ENCODE data around the gene PAX5. TPM values are rescaled to one million over a fixed set of nuclear protein-coding genes. Genes with fewer than 3 reads are reported as not detected.

PAX5 gene
- total RNA-seq, 1 donor from 2014 or later: 24.3 TPM

- peaks cover 3% of the 10 kb centered on the region for H3K27me3 Mint-ChIP-seq (ENCODE audit: unreplicated experiment)
These were observed 140.2 kb downstream of the PAX5 start for GRCh38 chr9:36893911-36894310.

GRCh38 chr9:36893184-36893583, 140.9 kb downstream of the PAX5 start:
- Mint-ChIP-seq H3K4me3 (ENCODE audit: unreplicated experiment) (no peak overlapping the region), H3K9me3 (ENCODE audit: unreplicated experiment) (peaks cover 4% of the 10 kb centered on the region), H3K36me3 (ENCODE audit: unreplicated experiment) (no peaks in the 10 kb centered on the region), H3K27me3 (ENCODE audit: unreplicated experiment) (peaks cover 3% of the 10 kb centered on the region), H3K27ac (ENCODE audit: unreplicated experiment) (no peak overlapping the region), H3K4me1 (ENCODE audit: low read depth, unreplicated experiment) (peaks cover 9% of the 10 kb centered on the region)
- DNase-seq: no peak
- TF ChIP-seq CTCF (IDR thresholded peaks at IDR 0.05; ENCODE audit: partially characterized antibody, unreplicated experiment): no peak

More at GRCh38 chr9:36893911-36894310, 140.2 kb downstream of the PAX5 start:
- Mint-ChIP-seq H3K9me3 (ENCODE audit: unreplicated experiment) (peaks cover 4% of the 10 kb centered on the region), H3K36me3 (ENCODE audit: unreplicated experiment) (no peaks in the 10 kb centered on the region), H3K4me3 (ENCODE audit: unreplicated experiment) (no peak overlapping the region), H3K4me1 (ENCODE audit: low read depth, unreplicated experiment) (peaks cover 9% of the 10 kb centered on the region), H3K27ac (ENCODE audit: unreplicated experiment) (no peak overlapping the region)
- TF ChIP-seq CTCF (IDR thresholded peaks at IDR 0.05; ENCODE audit: partially characterized antibody, unreplicated experiment): no peak
- no peak for DNase-seq

GRCh38 chr9:36892279-36892678, 141.8 kb downstream of the PAX5 start:
- Mint-ChIP-seq H3K9me3 (ENCODE audit: unreplicated experiment) (peaks cover 3% of the 10 kb centered on the region), H3K36me3 (ENCODE audit: unreplicated experiment) (no peaks in the 10 kb centered on the region), H3K4me3 (ENCODE audit: unreplicated experiment) (no peak overlapping the region), H3K4me1 (ENCODE audit: low read depth, unreplicated experiment) (peaks cover 9% of the 10 kb centered on the region), H3K27ac (ENCODE audit: unreplicated experiment) (no peak overlapping the region), H3K27me3 (ENCODE audit: unreplicated experiment) (peaks cover 3% of the 10 kb centered on the region)
- TF ChIP-seq CTCF (IDR thresholded peaks at IDR 0.05; ENCODE audit: partially characterized antibody, unreplicated experiment): no peak
- no peak for DNase-seq

- no peaks in the 10 kb centered on the region for H3K27me3 Mint-ChIP-seq (ENCODE audit: unreplicated experiment)
- H3K36me3 Mint-ChIP-seq (ENCODE audit: unreplicated experiment): no peaks in the 10 kb centered on the region
- H3K9me3 Mint-ChIP-seq (ENCODE audit: unreplicated experiment): peaks cover 3% of the 10 kb centered on the region
- peaks cover 9% of the 10 kb centered on the region for H3K4me1 Mint-ChIP-seq (ENCODE audit: low read depth, unreplicated experiment)
- no peak overlapping the region for H3K4me3 Mint-ChIP-seq (ENCODE audit: unreplicated experiment)
- H3K27ac Mint-ChIP-seq (ENCODE audit: unreplicated experiment): no peak overlapping the region
- TF ChIP-seq CTCF (IDR thresholded peaks at IDR 0.05; ENCODE audit: partially characterized antibody, unreplicated experiment): no peak
- no peak for DNase-seq
These were observed 142.7 kb downstream of the PAX5 start for GRCh38 chr9:36891341-36891811.

- H3K27ac Mint-ChIP-seq (ENCODE audit: unreplicated experiment): no peak overlapping the region
- H3K27me3 Mint-ChIP-seq (ENCODE audit: unreplicated experiment): no peaks in the 10 kb centered on the region
- H3K4me3 Mint-ChIP-seq (ENCODE audit: unreplicated experiment): no peak overlapping the region
- H3K4me1 Mint-ChIP-seq (ENCODE audit: low read depth, unreplicated experiment): peaks cover 9% of the 10 kb centered on the region
- DNase-seq: no peak
- no peak for TF ChIP-seq CTCF (IDR thresholded peaks at IDR 0.05; ENCODE audit: partially characterized antibody, unreplicated experiment)
- H3K9me3 Mint-ChIP-seq (ENCODE audit: unreplicated experiment): peaks cover 3% of the 10 kb centered on the region
- H3K36me3 Mint-ChIP-seq (ENCODE audit: unreplicated experiment): no peaks in the 10 kb centered on the region
These were observed 144.2 kb downstream of the PAX5 start for GRCh38 chr9:36889844-36890243.
